HCT116 (cell line): ENCODE data around the gene SND1.

Source experiments
- ELF1 ChIP-seq: IDR thresholded peaks from 2 replicates; pipeline ENCODE4 v1.6.1; 2012; ENCODE audit warnings: low read depth, borderline replicate concordance
- EZH2 ChIP-seq: fragments of 200-600 bp; sonication (generic); IDR thresholded peaks from 2 replicates; pipeline ENCODE4 v1.6.1; 2017; ENCODE audit warnings: antibody characterized with exemption, mixed run types
- POLR2A ChIP-seq: IDR thresholded peaks from 2 replicates; pipeline ENCODE4 v1.7.0; 2011; ENCODE audit warnings: borderline replicate concordance; ENCODE audit not compliant: insufficient read depth, insufficient read length; ENCODE audit errors: extremely low read depth
- TF ChIP-seq, protein P1 (sequence below), 3 experiments: fragments of 200-600 bp in 1 of 3; sonication (generic) in 1 of 3; IDR thresholded peaks in 2 of 3; conservative IDR thresholded peaks in 1 of 3; 2 replicates each; pipeline ENCODE4 v1.5.1; 2012 to 2017; ENCODE audit warnings: low read depth in 2 of 3, low read length in 2 of 3, antibody characterized with exemption in 1 of 3, borderline replicate concordance in 1 of 3, control low read depth in 1 of 3, mild to moderate bottlenecking in 1 of 3, mixed read lengths in 1 of 3, mixed run types in 1 of 3, moderate library complexity in 1 of 3; ENCODE audit not compliant: insufficient read depth in 1 of 3
- TF ChIP-seq, protein P2 (sequence below): IDR thresholded peaks from 2 replicates; pipeline ENCODE4 v1.6.1; 2011; ENCODE audit warnings: mild to moderate bottlenecking, low read length, moderate library complexity; ENCODE audit not compliant: insufficient replicate concordance; ENCODE audit errors: extremely low read depth

- TF ChIP-seq POLR2A = no peak
- TF ChIP-seq, protein P1, sequence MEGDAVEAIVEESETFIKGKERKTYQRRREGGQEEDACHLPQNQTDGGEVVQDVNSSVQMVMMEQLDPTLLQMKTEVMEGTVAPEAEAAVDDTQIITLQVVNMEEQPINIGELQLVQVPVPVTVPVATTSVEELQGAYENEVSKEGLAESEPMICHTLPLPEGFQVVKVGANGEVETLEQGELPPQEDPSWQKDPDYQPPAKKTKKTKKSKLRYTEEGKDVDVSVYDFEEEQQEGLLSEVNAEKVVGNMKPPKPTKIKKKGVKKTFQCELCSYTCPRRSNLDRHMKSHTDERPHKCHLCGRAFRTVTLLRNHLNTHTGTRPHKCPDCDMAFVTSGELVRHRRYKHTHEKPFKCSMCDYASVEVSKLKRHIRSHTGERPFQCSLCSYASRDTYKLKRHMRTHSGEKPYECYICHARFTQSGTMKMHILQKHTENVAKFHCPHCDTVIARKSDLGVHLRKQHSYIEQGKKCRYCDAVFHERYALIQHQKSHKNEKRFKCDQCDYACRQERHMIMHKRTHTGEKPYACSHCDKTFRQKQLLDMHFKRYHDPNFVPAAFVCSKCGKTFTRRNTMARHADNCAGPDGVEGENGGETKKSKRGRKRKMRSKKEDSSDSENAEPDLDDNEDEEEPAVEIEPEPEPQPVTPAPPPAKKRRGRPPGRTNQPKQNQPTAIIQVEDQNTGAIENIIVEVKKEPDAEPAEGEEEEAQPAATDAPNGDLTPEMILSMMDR (IDR thresholded peaks at IDR 0.05 in 2 of 3, conservative IDR thresholded peaks at IDR 0.05 in 1 of 3; ENCODE audit: borderline replicate concordance in 1 of 3, insufficient read depth in 1 of 3, low read depth in 2 of 3, low read length in 2 of 3) = no peak
- TF ChIP-seq EZH2 = no peak
- TF ChIP-seq, protein P2, sequence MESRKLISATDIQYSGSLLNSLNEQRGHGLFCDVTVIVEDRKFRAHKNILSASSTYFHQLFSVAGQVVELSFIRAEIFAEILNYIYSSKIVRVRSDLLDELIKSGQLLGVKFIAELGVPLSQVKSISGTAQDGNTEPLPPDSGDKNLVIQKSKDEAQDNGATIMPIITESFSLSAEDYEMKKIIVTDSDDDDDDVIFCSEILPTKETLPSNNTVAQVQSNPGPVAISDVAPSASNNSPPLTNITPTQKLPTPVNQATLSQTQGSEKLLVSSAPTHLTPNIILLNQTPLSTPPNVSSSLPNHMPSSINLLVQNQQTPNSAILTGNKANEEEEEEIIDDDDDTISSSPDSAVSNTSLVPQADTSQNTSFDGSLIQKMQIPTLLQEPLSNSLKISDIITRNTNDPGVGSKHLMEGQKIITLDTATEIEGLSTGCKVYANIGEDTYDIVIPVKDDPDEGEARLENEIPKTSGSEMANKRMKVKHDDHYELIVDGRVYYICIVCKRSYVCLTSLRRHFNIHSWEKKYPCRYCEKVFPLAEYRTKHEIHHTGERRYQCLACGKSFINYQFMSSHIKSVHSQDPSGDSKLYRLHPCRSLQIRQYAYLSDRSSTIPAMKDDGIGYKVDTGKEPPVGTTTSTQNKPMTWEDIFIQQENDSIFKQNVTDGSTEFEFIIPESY = no peak
- no peak for TF ChIP-seq ELF1
Measured at GRCh38 chr7:127770885-127771284, 118.9 kb downstream of the SND1 start.
